Measurements from ENCODE around the gene CDC42EP3. TPM values are rescaled to one million over a fixed set of nuclear protein-coding genes. Genes with fewer than 3 reads are reported as not detected.

The CDC42EP3 gene
- total and polyA plus RNA-seq, 3 donors from 2014 or later = 44.3 to 107 (median 50.6) TPM

GRCh38 chr2:37622450-37623100 is 48.9 kb downstream of the CDC42EP3 start:
- 94 to 95% methylated on average over 4 of the region's 4 CpGs for WGBS, 2 donors
- intact Hi-C loops (cut with DNase I; ENCODE audit: low total_unique reads) = no loop called here

DNA sequence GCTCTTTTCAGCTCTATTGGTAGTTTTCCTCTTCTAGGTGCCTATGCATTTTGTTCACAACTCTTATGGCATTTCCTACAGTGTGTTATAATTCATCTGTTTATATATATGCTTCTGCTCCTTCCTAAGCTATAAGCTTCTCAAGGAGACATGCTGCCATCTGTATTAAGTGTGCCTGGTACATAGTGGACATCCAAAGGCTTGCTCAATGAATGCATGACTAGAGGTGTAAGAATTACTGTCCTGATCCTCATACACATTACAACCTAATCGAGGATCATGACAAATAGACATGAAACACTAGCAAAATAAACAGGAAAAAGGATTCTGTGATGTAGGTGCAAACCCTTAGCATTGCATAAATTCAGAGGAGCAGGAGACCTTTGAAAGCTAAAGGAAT is 50.2 kb downstream of the CDC42EP3 start:
- H3K4me3 ChIP-seq = no peak overlapping the region
- no peaks in the 10 kb centered on the region for H3K9me3 ChIP-seq
- no peak overlapping the region for H3K27ac ChIP-seq
- H3K27me3 ChIP-seq = no peaks in the 10 kb centered on the region
- DNase-seq = no peak
- TF ChIP-seq, protein P1, sequence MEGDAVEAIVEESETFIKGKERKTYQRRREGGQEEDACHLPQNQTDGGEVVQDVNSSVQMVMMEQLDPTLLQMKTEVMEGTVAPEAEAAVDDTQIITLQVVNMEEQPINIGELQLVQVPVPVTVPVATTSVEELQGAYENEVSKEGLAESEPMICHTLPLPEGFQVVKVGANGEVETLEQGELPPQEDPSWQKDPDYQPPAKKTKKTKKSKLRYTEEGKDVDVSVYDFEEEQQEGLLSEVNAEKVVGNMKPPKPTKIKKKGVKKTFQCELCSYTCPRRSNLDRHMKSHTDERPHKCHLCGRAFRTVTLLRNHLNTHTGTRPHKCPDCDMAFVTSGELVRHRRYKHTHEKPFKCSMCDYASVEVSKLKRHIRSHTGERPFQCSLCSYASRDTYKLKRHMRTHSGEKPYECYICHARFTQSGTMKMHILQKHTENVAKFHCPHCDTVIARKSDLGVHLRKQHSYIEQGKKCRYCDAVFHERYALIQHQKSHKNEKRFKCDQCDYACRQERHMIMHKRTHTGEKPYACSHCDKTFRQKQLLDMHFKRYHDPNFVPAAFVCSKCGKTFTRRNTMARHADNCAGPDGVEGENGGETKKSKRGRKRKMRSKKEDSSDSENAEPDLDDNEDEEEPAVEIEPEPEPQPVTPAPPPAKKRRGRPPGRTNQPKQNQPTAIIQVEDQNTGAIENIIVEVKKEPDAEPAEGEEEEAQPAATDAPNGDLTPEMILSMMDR (IDR thresholded peaks at IDR 0.05) = no peak
- no peak for TF ChIP-seq POLR2A (IDR thresholded peaks at IDR 0.05)
- no peaks in the 10 kb centered on the region for H3K36me3 ChIP-seq (ENCODE audit: low read depth, missing control alignments)
- peaks cover 16% of the 10 kb centered on the region for H3K4me1 ChIP-seq
- intact Hi-C loops (cut with DNase I; ENCODE audit: low total_unique reads) = no loop called here
- WGBS, 2 donors = 92 to 93% methylated on average over 1 of the region's 1 CpG

More at GRCh38 chr2:37622450-37623100, 48.9 kb downstream of the CDC42EP3 start:
- DNase-seq = no peak
- no peaks in the 10 kb centered on the region for H3K9me3 ChIP-seq
- H3K36me3 ChIP-seq (ENCODE audit: low read depth, missing control alignments) = no peaks in the 10 kb centered on the region
- H3K4me3 ChIP-seq = no peak overlapping the region
- TF ChIP-seq POLR2A (IDR thresholded peaks at IDR 0.05) = no peak
- TF ChIP-seq, protein P1 (IDR thresholded peaks at IDR 0.05) = no peak
- H3K4me1 ChIP-seq = peaks cover 8% of the 10 kb centered on the region
- H3K27ac ChIP-seq = no peak overlapping the region
- no peaks in the 10 kb centered on the region for H3K27me3 ChIP-seq

GRCh38 chr2:37619959-37620300 is 51.5 kb downstream of the CDC42EP3 start:
- no peak overlapping the region for H3K4me3 ChIP-seq
- intact Hi-C loops (cut with DNase I; ENCODE audit: low total_unique reads) = no loop called here
- H3K36me3 ChIP-seq (ENCODE audit: low read depth, missing control alignments) = no peaks in the 10 kb centered on the region
- no peak for TF ChIP-seq POLR2A (IDR thresholded peaks at IDR 0.05)
- TF ChIP-seq, protein P1 (IDR thresholded peaks at IDR 0.05) = no peak
- no peak overlapping the region for H3K27ac ChIP-seq
- H3K4me1 ChIP-seq = peaks cover 13% of the 10 kb centered on the region
- DNase-seq = no peak
- H3K9me3 ChIP-seq = no peaks in the 10 kb centered on the region
- H3K27me3 ChIP-seq = no peaks in the 10 kb centered on the region

GRCh38 chr2:37619230-37619958 is 52.0 kb downstream of the CDC42EP3 start:
- intact Hi-C loops (cut with DNase I; ENCODE audit: low total_unique reads) = no loop called here
- H3K9me3 ChIP-seq = no peaks in the 10 kb centered on the region
- H3K27me3 ChIP-seq = no peaks in the 10 kb centered on the region
- TF ChIP-seq POLR2A (IDR thresholded peaks at IDR 0.05) = no peak
- TF ChIP-seq, protein P1 (IDR thresholded peaks at IDR 0.05) = no peak
- WGBS, 2 donors = 67 to 81% methylated on average over 7 of the region's 7 CpGs
- peaks cover 13% of the 10 kb centered on the region for H3K4me1 ChIP-seq
- H3K27ac ChIP-seq = no peak overlapping the region
- no peaks in the 10 kb centered on the region for H3K36me3 ChIP-seq (ENCODE audit: low read depth, missing control alignments)
- no peak overlapping the region for H3K4me3 ChIP-seq
- DNase-seq = no peak

Data from testis (tissue), 3 donors.